Activated CD8-positive, alpha-beta memory T cell treated with anti-CD3 and anti-CD28 coated beads, Interleukin-2, amount 50 U/mL, for 48 hours (primary cell): ENCODE results near the gene SLC7A4.

ENCODE experiments used
- DNase-seq: peaks from one replicate; pipeline ENCODE4 v3.0.0-alpha.2; 2020

Gene SLC7A4

DNA sequence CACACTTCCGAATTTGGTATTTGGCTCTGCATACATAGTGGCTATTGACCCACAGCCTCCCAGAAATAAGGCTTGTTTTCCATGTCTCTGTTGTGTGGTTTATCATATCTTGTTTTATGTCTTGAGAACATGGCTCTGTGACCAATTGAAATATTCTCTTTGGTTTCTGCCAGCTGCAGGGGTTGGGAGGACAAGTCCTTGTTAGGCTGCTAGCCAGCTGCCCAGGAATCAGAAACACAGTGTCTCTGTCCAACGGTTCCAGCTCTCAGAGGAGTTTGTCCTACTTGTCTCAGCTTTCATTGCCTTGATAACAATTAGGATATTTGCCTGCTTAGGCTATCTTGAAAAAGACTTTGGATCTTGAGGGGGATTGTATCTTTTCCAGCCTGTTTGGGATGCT, 6.0 kb upstream of the SLC7A4 start:
- DNase-seq = no peak

- no peak for DNase-seq
These were observed 2.6 kb upstream of the SLC7A4 start for GRCh38 chr22:21034989-21035388.

DNA sequence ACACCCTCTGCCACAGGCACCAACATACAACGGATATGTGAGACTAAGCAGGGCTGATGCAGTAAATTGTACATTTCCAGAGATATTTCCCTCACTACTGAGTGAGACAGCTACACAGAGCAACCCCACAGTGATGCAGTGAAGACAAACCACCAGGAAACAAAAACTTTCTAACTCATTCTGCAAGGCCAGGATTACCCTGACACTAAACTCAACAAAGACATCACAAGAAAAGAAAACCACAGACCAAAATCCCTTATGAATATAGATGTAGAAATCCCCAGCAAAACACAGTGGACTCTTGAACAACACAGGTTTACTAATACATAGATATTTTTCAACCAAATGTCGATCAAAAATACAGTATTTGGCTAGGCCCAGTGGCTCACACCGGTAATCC, 1.5 kb upstream of the SLC7A4 start:
- no peak for DNase-seq

GRCh38 chr22:21032868-21033688, 717 bp upstream of the SLC7A4 start:
- DNase-seq = no peak

DNA sequence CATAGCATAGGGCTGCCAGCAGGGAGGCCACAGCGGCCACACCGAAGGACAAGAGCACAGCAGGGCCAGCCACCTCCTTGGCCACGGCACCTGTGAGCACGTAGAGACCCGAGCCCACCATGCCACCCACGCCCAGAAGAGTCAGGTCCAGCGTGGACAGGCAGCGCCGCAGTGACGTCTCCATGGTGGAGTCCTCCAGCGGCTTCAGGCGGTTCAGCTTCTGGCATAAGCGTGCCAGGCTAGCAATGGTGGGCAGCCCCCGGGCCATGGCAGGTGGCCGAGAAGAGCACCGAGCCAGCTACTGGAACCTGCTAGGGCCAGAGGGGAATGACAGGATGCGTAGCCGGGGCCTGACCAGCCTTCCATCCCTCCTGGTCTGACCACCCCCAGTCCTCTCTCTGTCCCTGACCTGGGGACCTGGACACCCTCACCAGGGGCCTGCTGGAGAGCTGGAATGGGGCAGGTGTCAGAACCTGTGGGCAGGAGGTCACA, 770 bp downstream of the SLC7A4 start:
- DNase-seq = no peak

- DNase-seq = no peak
These were observed 1.5 kb downstream of the SLC7A4 start for GRCh38 chr22:21030621-21031544.

DNA sequence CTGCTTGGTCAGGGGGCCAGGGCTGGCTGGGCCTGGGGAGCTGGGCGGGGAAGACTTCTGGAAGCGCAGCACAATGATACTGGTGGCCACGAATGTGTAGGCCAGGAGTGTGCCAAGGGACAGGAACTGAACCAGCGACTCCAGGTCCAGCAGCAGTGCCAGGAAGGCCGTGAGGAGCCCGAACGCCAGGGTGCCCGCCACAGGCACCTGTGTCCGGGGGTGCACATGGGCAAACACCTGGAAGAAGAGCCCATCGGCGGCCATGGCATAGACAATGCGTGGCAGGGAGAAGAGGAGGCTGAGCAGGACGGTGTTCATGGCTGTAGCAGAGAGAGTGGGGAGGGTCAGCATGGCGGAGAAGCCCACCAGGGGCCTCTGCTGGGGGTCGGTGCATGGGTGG, 2.3 kb downstream of the SLC7A4 start:
- DNase-seq = no peak

DNA sequence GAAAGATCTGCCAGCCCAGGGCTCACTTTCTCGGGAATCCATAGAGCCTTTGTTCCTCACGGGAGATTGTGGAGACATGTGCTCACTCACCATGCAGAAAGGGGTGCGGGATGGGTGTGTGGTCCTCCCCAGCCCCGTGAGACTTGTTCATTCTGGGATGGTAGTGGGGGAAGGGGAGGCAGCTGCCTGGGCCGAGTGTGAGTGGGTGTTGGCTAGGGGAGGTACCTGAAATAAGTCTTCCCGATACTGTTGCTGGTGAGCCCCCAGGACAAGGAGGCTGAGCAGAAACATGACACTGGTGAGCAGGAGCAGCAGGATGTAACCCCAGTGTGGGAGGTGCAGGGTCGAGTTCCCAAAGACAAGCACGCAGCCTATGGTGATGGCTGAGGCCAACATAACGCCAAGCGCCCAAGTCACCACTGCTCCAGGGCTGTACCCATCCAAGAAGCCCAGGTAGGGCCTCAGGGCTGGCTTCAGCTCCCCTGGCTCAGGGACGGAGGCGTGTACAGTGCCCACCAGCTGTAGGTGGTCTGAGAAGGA, 2.8 kb downstream of the SLC7A4 start:
- no peak for DNase-seq

DNA sequence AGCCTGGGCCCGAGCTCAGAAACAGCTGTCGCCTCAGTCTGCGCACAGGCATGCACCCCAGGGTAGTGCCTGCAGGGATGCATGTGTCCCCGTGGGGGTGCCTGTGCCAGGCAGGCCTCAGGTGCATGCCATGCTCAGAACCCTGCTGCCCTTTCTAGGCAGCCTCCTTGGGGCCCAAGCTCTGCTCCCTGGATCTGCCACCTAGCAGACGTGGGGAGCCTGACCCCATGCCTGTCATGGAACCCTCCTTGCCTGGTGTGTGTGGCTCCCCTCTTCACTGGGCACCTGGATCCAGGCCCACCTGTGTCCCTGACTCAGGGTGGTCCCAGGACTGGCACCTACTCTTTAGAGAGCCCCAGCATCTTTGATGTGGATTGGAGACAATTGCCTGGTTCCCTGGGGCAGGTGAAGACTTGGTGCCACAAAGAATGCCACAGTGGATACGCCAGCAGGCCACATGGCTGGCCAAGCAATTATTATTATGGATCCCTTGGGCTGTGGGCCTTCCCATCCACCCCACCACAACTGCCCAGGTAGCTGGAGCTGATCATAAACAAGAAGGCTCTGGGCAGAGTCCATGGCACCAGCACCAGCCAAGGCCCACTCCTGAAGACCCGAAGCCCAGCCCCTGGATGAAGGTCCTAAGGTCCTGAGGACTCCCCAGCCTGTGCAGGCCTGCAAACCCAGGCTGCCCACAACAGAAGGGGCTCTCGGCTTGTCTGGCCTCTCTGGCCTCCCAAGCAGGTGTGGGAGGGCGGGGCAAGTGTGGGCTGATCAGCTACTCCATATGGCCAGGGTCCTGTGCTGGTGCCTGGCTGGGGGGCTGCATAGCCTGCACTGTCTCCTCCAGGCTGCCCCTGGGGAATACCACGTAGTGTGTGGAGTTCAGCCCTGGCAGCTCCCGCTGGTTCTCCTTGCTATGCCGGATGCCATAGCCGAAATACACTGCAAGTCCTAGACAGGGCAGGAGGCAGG, 3.8 kb downstream of the SLC7A4 start:
- no peak for DNase-seq

- DNase-seq = no peak
These were observed 5.3 kb downstream of the SLC7A4 start for GRCh38 chr22:21026783-21027692.

GRCh38 chr22:21025763-21026755, 6.3 kb downstream of the SLC7A4 start:
- no peak for DNase-seq

DNA sequence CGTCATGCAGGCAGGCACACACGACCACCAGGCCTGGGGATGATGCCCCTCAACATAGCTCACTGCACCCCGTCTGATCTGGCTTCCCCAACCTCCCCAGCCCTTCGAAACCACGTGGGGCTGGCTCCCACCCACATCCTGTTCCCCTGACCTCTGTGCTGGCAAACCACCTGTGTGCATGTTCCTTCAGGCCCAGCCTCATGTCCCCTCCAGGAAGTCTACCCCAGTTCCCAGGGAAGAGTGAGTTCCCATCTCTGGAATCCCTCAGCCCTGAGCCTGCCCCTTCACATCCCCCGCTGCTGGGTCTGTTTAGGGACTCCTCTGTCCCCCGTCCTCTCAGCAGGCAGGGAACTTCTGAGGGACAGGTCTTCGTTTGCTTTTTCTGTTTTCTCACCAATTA, 7.1 kb downstream of the SLC7A4 start:
- DNase-seq = no peak

DNA sequence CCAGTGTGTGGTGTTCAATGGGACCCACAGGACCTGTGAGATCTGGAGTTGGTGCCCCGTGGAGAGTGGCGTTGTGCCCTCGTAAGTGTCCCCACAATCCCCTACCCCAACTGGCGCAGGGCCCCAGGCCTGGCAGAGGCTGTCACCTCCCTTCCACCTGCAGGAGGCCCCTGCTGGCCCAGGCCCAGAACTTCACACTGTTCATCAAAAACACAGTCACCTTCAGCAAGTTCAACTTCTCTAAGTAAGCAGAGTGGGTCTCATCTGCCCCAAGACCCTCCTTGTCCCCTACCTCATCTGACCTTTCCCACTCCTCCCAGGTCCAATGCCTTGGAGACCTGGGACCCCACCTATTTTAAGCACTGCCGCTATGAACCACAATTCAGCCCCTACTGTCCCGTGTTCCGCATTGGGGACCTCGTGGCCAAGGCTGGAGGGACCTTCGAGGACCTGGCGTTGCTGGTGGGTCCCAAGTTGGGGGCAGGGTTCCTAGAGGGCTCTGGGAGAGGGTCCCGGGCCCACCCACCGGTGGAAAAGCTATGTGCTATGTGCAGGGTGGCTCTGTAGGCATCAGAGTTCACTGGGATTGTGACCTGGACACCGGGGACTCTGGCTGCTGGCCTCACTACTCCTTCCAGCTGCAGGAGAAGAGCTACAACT, 9.3 kb downstream of the SLC7A4 start:
- no peak for DNase-seq

DNA sequence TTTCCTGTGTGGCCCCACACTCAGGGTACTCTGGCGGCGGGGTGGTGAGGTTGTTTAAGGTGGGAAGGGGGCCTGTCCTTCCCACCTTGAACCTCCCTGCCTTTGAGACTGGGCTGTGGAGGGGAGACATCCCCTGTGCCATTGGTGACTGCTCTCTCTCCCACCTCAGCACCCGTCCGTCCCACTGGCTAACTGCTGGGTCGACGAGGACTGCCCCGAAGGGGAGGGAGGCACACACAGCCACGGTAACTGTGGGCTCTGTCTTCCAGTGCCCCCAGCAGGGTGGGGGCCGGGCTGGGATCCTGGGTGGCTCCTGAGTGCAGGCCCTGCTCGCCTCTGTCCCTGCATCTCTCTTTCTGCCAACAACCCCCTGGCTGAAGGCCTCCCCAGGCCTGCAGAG, 9.9 kb downstream of the SLC7A4 start:
- DNase-seq = no peak

GRCh38 chr22:21020802-21021429, 11.4 kb downstream of the SLC7A4 start:
- no peak for DNase-seq

DNA sequence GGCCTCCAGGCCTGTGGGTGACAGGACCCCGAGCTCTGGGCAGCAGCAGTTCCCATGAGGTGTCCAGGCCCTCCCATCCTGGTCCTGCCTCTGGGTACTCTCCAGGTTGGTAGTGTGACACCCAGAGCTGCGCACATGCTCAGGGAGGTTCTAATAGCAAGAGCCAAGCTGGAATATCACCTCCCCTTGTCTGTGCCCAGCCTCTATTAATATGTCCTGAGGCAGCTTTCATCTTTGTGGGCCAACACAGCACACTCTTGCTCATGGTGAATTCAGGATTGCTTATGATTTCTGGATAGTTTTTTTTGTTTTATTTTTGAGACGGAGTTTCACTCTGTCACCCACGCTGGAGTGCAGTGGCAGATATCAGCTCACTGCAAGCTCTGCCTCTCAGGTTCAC, 14.0 kb downstream of the SLC7A4 start:
- DNase-seq = peak; percentile 47

GRCh38 chr22:21016644-21017420, 15.5 kb downstream of the SLC7A4 start:
- DNase-seq = no peak

DNA sequence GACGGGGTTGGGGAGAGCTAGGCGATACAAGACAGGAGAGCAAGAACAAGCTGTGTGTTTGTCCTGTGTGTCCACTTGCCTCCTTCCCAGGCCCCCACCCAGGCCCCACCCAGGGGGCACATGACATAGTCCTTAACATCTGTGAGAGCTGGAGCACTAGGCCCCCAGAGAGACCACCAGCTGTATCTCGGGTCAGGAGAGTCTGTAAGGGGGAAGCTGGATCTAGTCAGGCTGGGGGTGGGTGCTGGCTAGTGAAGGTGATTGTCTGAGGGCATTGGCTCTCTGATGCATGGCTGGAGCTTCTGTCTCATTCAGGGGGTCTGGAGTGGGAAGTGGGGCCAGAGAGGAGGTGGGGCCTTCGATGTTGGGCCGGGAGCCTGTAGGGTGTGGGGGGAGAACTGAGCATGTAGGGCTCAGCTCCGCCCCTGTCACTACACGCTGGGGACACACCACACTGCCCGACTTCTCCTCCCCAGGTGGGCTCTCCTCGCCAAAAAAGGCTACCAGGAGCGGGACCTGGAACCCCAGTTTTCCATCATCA, 16.8 kb downstream of the SLC7A4 start:
- no peak for DNase-seq
